ENCODE results near the gene CASQ2.

CASQ2 gene

DNA sequence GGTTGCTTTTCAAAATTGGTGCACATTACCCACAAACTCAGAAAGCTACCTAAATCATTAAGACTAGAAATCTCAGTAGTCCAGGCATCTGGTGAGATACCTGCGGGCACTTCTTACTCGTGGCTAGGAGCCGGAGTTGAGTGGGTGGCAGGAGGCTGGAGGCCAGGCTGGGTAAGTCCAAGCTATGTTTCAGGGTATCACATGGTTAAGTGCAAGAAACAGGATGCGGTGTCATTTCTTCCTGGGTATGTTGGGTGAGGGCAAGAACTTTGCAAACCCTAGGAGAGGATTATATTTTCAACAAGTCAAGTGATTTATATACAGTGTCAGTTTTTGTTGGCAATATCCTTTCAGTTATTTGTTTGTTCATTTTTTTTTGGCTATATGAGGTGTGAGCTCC, 85.7 kb downstream of the CASQ2 start:
- no peaks in the 10 kb centered on the region for H3K36me3 ChIP-seq
- H3K4me3 ChIP-seq (ENCODE audit: low read depth in 1 of 2, low read length in 1 of 2) = no peak overlapping the region
- TF ChIP-seq, protein P1, sequence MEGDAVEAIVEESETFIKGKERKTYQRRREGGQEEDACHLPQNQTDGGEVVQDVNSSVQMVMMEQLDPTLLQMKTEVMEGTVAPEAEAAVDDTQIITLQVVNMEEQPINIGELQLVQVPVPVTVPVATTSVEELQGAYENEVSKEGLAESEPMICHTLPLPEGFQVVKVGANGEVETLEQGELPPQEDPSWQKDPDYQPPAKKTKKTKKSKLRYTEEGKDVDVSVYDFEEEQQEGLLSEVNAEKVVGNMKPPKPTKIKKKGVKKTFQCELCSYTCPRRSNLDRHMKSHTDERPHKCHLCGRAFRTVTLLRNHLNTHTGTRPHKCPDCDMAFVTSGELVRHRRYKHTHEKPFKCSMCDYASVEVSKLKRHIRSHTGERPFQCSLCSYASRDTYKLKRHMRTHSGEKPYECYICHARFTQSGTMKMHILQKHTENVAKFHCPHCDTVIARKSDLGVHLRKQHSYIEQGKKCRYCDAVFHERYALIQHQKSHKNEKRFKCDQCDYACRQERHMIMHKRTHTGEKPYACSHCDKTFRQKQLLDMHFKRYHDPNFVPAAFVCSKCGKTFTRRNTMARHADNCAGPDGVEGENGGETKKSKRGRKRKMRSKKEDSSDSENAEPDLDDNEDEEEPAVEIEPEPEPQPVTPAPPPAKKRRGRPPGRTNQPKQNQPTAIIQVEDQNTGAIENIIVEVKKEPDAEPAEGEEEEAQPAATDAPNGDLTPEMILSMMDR (IDR thresholded peaks at IDR 0.05) = no peak
- no peaks in the 10 kb centered on the region for H3K27me3 ChIP-seq
- no peak overlapping the region for H3K27ac ChIP-seq
- no peaks in the 10 kb centered on the region for H3K4me1 ChIP-seq (ENCODE audit: control insufficient read depth in 1 of 2, insufficient read depth in 1 of 2, low read depth in 1 of 2, low read length in 1 of 2)
- no peaks in the 10 kb centered on the region for H3K9me3 ChIP-seq

DNA sequence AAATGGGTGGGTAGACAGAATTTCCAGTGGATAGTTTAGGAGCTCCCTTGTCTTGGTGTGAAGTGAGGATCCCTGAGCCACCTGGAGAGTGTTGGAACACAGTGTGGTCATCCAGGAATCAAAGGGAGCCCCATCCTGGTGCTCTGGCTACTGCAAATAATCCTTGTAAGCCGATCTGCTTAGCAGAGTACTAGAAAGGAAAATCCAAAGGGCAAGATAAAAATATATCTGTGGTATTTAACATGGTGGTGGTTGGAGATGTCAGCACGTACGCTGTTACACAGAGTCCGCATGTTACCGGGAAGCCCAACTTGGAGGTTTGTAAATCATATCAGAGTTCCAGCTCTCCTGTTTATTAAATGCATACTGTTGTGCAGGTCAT, 87.8 kb downstream of the CASQ2 start:
- Histone ChIP-seq H3K9me3 (no peaks in the 10 kb centered on the region), H3K4me1 (ENCODE audit: control insufficient read depth in 1 of 2, insufficient read depth in 1 of 2, low read depth in 1 of 2, low read length in 1 of 2) (no peaks in the 10 kb centered on the region), H3K36me3 (no peaks in the 10 kb centered on the region), H3K27ac (no peak overlapping the region), H3K4me3 (ENCODE audit: low read depth in 1 of 2, low read length in 1 of 2) (no peak overlapping the region), H3K27me3 (no peaks in the 10 kb centered on the region)
- TF ChIP-seq, protein P1 (IDR thresholded peaks at IDR 0.05) = no peak

DNA sequence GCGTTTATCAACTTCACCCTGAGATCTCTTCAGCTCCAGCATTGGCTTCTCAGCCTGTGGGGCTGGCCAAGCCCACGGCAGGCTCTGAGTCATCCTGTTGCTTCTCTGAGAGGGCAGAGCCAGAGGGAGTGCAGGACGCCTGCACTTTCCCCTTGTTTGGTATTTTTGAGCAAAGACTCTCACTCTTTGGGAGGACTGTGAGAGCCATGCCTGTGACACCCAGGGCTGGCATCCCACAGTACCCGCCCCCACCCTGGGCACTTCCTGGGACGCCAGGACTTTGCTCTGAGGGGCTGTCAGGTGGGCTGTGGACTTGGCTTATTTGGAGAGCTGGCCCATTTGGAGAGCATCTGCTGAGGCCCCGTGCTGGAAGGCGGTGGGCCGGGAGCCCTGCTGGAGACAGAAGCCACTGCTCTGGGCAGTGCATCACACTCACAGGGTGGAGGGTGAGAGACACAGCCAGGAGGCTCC, 89.3 kb downstream of the CASQ2 start:
- TF ChIP-seq, protein P1 (IDR thresholded peaks at IDR 0.05) = no peak
- H3K9me3 ChIP-seq = no peaks in the 10 kb centered on the region
- H3K36me3 ChIP-seq = no peaks in the 10 kb centered on the region
- H3K4me1 ChIP-seq (ENCODE audit: control insufficient read depth in 1 of 2, insufficient read depth in 1 of 2, low read depth in 1 of 2, low read length in 1 of 2) = no peaks in the 10 kb centered on the region
- no peak overlapping the region for H3K4me3 ChIP-seq (ENCODE audit: low read depth in 1 of 2, low read length in 1 of 2)
- no peaks in the 10 kb centered on the region for H3K27me3 ChIP-seq
- no peak overlapping the region for H3K27ac ChIP-seq

DNA sequence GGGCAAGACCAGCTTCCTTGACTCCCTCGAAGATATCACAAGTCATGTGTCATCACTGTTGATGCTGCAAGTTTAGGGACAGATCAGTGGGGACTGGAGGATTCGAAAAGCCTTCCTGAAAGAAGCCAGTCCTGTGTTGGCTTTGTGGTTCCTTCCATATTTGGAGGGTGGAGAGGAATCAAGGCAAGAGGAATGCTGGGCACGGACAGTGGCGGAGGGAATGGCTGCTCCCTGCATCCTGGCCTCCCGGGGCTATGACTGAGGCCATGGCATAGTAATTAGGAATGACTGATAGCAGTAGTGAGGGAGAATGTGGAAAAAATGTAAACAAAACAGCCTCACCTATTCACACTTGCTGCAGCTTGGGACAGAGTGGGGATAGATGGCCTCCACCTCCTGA, 90.4 kb downstream of the CASQ2 start:
- Histone ChIP-seq H3K36me3 (no peaks in the 10 kb centered on the region), H3K9me3 (no peaks in the 10 kb centered on the region), H3K27ac (no peak overlapping the region), H3K4me3 (ENCODE audit: low read depth in 1 of 2, low read length in 1 of 2) (no peak overlapping the region), H3K4me1 (ENCODE audit: control insufficient read depth in 1 of 2, insufficient read depth in 1 of 2, low read depth in 1 of 2, low read length in 1 of 2) (no peaks in the 10 kb centered on the region), H3K27me3 (no peaks in the 10 kb centered on the region)
- TF ChIP-seq, protein P1 (IDR thresholded peaks at IDR 0.05) = no peak

DNA sequence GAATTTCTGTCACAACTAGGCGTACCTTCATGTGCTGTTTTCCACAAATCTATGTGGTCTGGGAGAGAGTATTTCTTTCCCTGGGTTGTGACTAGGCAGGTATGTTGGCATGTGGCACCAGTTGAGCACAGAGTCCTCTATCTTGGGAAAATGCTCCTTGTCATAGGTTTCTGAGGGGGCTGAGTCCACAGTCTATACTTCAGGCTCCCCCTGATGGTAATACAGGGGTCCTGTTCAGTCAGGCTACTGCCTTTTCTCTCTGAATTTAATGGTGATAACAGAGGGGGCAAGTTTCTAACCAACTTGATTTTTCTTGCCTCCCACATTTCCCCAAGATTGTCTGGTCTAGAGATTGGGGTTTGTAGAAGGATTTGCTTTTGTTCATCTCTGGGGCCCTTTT, 90.9 kb downstream of the CASQ2 start:
- H3K27ac ChIP-seq = no peak overlapping the region

More for the DNA sequence above, 90.9 kb downstream of the CASQ2 start:
- H3K9me3 ChIP-seq = no peaks in the 10 kb centered on the region
- H3K4me1 ChIP-seq (ENCODE audit: control insufficient read depth in 1 of 2, insufficient read depth in 1 of 2, low read depth in 1 of 2, low read length in 1 of 2) = no peaks in the 10 kb centered on the region
- no peaks in the 10 kb centered on the region for H3K27me3 ChIP-seq
- no peaks in the 10 kb centered on the region for H3K36me3 ChIP-seq
- TF ChIP-seq, protein P1 (IDR thresholded peaks at IDR 0.05) = no peak
- no peak overlapping the region for H3K4me3 ChIP-seq (ENCODE audit: low read depth in 1 of 2, low read length in 1 of 2)
